Measurements from ENCODE around the gene ZNRF1.

- TF ChIP-seq CTCF (IDR thresholded peaks at IDR 0.05) (no peak), POLR2A (IDR thresholded peaks at IDR 0.05) (no peak)
These were observed 53.8 kb downstream of the ZNRF1 start for GRCh38 chr16:75052481-75053202.

All from testis (tissue), 2 donors.